ENCODE results near the gene MAP4K4.

Gene MAP4K4

DNA sequence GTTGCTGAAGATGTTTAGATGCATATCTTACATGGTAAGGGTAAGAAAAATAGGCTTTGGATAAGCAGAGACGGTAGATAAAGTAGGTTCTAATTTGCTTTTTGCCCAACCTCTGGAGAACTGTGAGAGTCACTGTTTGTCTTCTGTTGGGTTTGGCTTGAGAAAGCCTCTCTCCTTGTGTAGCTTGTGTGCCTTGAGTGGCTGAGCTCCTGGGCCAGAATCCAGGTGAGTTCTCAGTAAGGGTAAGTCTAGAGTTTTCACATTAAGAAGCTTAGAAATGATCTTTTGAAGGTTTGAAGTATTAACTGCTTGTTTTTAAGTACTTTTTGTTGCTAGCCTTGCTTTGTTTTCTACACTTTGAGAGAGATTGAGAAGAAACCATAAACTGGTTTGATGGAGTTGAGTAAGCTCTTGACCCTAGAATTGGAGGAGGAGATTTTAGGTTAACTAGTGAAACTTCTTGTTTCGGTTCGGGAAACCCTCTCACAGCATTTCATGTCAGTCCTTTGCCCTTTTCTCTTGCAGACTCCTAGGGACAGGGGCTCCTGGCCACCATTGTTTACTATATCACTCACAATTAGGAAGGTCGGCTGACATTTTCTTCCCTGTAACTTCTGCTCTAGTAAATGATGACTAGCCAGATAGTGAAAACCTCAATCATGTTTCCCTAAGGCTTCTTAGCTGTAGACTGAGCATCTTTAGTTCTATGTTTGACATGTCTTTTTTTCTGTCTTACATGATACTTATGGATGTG lies 26.0 kb downstream of the MAP4K4 start:
- no peak overlapping the region for H3K4me3 ChIP-seq (ENCODE audit: low read length)
- TF ChIP-seq ZNF274 (IDR thresholded peaks at IDR 0.05; ENCODE audit: low read depth, low read length), result no peak

DNA sequence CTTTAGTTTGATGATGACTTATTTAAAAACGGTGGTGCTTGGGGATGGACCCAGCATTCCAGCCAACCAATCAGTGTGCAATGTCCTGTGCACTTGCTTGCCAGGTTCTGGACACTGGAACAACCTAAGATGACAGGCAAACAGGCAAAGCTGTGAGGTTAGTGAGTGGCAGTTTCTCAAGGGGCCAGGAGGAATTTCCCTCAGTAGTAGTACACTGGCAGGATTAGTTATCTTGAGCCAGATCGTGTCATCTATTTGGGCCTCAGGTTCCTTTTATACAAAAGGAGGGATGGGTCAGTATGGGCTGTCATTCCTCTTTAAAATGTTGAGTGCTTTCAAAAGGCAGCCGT lies 26.6 kb downstream of the MAP4K4 start:
- H3K4me3 ChIP-seq (ENCODE audit: low read length), result no peak overlapping the region
- no peak for TF ChIP-seq ZNF274 (IDR thresholded peaks at IDR 0.05; ENCODE audit: low read depth, low read length)

DNA sequence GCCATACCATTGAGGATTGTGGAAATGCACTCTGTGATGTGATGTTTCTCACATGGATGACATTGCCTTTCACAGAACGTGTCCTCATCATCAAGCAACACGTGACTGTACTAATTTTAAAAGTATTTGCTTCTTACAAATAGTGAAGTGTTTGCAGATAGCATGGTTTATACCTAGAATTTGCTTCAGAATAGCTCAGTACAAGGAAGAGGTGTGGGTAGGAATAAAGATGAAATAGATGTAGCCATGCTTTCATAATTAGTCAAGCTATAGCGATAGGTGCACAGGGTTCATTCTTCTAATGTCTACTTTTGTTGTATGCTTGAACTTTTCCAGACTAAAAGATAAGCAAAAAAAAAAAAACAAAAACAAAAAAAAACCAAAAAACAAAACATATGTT lies 27.5 kb downstream of the MAP4K4 start:
- no peak for TF ChIP-seq ZNF274 (IDR thresholded peaks at IDR 0.05; ENCODE audit: low read depth, low read length)
- H3K4me3 ChIP-seq (ENCODE audit: low read length), result no peak overlapping the region

DNA sequence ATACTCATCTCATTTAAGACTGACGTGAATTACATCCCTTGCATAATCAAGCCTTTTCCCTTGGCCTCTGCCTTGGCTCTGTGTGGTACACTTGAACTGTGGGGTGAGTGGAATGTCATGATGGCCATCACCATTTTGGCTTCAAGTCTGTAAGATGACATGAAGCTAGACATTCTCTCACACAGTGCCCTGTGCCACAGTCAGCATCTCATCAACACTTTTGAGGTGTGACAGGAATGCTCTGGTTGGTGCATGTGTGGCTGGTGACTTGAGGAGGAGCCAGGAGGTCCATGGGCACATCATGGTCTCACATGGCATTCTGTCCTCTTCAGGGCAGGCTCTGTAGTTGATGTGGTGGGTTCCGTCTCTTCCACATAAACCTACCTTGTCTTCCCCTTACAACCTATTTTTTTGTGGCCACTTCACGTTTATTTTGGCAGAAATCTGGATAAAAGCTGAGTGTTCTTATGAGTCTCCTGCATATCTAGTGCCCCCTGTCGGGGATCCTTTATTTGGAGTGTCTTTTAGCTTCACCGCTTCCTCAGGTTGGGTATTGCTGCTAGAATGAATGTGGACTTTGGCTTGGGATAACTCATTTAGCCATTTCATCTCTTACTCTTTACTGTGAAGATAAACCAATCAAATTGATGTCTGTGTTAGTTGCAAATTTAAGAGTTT lies 28.1 kb downstream of the MAP4K4 start:
- TF ChIP-seq ZNF274 (IDR thresholded peaks at IDR 0.05; ENCODE audit: low read depth, low read length), result no peak
- H3K4me3 ChIP-seq (ENCODE audit: low read length), result no peak overlapping the region

DNA sequence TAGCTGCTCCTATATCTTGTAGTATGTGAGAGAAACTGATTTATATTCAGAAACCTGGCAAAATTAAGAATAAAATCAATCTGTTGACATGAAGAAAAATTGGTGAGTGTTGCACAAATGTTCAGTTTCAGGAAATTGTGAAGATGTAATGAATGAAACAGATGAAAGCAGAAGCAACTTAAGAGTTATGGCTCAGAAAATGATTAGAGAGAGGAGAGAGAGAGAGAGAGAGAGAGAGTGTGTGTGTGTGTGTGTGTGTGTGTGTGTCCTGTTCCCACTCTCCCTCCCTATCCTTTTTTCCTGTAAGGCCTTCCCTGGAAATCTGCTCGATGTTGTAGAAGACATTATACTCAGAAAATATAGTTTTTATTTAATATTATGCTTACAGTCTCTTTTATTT lies 31.4 kb downstream of the MAP4K4 start:
- no peak overlapping the region for H3K4me3 ChIP-seq (ENCODE audit: low read length)
- no peak for TF ChIP-seq ZNF274 (IDR thresholded peaks at IDR 0.05; ENCODE audit: low read depth, low read length)

DNA sequence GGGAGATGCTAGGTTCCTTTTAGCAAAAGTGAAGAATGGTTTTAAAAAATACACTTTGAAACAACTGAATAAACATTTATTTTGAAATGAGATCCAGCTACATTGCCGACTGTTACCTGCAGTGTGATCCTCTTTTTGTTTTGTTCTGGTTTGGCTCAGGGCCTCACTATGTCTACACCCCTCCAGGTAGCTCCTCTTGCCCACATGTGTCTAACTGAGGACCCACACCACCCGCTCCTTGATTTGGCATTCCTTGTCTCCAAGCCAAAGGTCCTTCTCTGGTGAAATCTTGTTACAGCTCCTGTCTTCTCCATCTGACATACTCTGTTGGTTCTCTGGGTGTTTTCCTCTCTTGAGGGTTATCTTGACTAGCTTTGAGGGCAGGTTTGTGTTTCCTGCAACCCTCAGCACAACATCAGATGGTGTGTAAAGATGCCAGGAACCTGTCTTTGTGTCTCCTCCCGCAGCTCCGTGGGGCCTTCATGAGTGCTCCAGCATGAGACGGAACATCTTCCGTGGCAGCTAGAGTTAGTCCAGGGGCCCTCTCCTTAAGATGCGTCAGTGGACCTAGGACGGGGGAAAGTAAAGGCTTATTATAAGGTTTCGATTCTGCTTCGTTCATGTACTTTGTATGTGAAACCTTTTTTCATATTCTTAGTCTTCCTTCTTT lies 32.1 kb downstream of the MAP4K4 start:
- no peak for TF ChIP-seq ZNF274 (IDR thresholded peaks at IDR 0.05; ENCODE audit: low read depth, low read length)
- H3K4me3 ChIP-seq (ENCODE audit: low read length), result no peak overlapping the region

DNA sequence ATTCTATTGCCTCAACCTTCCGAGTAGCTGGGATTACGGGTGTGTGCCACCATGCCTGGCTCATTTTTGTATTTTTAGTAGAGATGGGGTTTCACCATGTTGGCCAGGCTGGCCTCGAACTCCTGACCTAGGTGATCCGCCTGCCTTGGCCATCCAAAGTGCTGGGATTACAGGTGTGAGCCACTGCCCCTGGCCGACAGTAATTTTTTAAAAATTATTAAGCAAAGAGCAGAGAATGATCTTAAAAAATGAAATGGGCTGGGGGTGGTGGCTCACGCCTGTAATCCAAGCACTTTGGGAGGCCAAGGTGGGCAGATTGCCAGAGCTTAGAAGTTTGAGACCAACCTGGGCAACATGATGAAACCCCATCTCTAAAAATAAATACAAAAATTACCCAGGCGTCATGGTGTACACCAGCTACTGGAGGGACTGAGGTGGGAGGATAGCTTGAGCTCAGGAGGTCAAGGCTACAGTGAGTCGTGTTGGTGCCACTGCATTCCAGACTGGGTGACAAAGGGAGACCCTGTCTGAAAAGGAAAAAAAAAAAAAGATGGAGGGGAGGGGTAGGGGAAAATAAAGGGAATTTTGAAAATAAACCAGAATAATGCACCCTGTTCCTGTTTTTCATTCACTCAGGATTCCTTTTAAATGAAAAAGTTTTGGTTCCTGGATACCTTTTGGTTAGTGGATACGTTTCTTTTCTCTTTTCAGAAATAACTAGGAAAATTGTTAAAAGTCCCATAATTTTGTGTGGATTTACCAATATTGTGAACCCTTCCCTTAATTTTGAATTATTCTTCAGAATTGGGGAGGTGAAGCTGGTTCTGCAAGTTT lies 33.9 kb downstream of the MAP4K4 start:
- no peak for TF ChIP-seq ZNF274 (IDR thresholded peaks at IDR 0.05; ENCODE audit: low read depth, low read length)
- no peak overlapping the region for H3K4me3 ChIP-seq (ENCODE audit: low read length)

DNA sequence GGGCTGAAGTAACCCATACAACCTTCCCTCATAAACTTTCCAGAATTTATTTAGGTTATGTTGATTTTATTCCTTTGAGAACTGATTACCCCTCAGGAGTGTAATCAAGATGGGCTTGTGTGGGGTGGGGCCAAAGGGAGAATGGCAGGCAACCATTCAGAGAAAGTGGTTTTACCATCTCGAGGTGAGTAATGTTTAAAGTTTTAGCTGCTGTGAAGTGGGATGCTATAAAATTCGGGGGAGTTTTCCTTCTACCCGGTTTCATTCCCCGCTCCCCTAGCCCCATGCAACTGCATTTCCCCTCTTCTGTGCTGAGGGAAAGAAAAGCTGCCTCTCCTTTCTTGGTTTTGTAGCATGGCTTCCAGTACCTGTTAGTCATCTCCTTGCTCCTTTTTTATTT lies 34.7 kb downstream of the MAP4K4 start:
- no peak for TF ChIP-seq ZNF274 (IDR thresholded peaks at IDR 0.05; ENCODE audit: low read depth, low read length)
- H3K4me3 ChIP-seq (ENCODE audit: low read length), result no peak overlapping the region

DNA sequence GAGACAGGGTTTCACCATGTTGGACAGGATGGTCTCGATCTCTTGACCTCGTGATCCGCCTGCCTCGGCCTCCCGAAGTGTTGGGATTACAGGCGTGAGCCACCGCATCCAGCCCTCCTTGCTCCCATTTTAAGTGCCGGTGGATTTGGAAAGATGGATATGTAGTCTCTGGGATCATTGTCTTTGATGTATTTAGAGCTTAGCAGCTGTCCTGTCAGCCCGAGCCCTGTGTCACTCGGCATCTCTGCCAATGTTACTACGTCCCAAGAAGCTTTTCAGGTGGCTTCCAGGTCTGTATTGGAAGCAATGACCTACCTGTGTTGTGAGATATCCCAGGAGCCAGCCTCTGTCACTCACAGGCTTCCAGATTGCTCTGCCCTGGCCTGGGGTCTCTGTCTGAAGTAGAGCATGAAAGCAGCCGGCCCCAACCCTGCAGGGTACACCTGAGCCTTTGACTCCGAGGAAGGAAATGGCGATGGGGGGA lies 35.3 kb downstream of the MAP4K4 start:
- no peak for TF ChIP-seq ZNF274 (IDR thresholded peaks at IDR 0.05; ENCODE audit: low read depth, low read length)

DNA sequence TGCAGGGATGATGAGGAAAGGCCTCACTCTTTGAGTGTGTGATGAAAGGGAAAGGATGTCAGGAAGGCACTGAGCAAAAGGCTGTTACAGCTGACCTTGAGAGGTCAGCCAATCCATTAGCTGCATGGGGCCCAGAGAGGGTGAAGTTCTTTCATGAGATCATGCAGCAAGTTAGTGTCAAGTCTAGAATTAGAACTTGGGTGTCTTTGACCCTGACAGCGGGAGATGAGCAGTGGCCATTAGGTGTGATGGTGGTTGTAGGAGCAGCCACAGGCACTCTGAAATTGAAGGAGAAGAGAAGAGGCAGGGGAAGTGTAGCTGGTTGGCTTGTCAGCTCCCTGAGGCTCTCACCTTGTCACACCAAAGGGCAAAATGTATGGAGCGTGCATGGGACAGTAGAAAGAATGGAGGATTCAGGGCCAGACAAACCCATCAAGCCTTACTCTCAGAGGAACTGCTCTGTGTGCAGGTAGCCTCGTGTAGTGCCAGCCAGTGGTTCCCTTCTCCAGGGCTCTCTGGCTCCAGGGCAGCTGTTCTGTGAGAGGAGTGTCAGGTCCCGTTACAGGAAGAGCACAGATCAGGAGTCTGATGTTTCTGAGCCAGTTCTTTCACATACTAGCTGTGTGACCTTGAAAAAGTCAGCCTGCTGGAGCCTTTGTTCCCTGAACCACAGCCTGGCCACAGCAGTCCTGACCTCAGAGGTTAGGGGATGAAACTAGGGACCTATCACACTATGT lies 35.9 kb downstream of the MAP4K4 start:
- H3K4me3 ChIP-seq (ENCODE audit: low read length), result no peak overlapping the region
- TF ChIP-seq ZNF274 (IDR thresholded peaks at IDR 0.05; ENCODE audit: low read depth, low read length), result no peak

More for the DNA sequence above, 35.3 kb downstream of the MAP4K4 start:
- H3K4me3 ChIP-seq (ENCODE audit: low read length), result no peak overlapping the region

DNA sequence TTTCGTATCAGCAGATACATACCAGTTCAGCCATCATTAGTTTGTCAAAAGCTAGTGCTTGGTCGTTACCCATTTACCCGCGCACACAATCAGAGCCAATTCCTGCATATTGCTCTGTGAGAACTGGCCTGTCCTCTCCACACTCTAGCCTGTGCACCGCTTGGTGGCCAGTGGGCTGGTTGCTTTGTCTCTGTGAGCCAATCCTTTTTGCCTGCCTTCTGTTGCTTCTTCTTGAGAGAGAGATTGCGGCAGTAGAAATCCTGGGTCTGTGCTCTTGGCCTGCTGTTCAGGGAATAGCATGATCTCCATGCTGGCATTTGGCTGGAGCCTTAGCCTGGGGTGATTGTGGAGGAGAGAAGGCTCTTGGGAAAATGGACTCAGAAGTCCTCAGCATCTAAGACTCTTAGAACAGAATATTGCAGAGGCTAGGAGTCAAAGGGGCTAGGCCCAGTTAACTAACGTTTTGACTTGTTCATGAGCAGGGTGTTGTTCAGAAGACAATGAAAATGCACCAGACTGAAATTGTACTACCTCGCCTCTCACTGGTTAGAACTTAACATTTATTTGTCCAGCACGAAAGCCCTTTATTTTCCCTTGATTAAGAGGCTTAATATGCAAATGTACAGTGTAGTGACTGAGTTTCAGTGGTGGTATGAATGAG lies 37.1 kb downstream of the MAP4K4 start:
- no peak for TF ChIP-seq ZNF274 (IDR thresholded peaks at IDR 0.05; ENCODE audit: low read depth, low read length)
- no peak overlapping the region for H3K4me3 ChIP-seq (ENCODE audit: low read length)

DNA sequence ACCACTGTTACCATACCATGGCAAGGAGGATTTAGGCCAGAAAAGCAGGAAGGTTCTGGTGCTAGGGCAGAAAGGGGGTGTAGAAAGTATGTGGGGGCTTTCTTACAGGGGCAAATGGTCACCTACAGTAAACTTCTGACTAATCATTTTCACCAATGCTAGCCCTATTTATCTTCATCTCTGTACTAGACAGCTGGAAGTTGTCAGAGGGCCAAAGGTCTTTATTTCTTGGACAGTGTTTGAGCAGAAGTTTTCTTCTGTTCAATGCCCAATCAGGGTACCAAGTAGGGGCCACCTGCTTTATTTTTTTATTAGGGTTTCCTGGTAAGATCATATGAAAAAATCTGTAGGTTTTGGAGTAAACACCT lies 37.6 kb downstream of the MAP4K4 start:
- TF ChIP-seq ZNF274 (IDR thresholded peaks at IDR 0.05; ENCODE audit: low read depth, low read length), result no peak
- H3K4me3 ChIP-seq (ENCODE audit: low read length), result no peak overlapping the region

DNA sequence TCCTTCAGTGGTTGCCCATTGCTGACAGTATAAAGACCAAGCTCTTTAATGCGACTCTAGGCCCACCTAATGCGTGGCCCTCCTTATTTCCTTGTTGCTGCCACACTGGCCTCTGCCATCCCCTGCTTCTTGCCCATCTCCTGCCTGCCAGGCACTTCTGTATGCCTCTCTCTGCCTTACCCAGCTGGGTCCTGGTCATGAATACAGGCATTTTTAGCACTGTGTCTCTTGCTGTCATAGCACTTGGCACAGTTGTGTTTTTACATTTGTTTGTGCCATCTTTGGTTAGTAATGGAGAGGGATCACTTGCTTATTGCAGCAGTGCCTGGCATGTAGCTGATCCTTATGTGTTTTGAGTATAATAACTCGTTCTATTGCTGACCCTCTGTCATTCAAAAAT lies 38.7 kb downstream of the MAP4K4 start:
- no peak overlapping the region for H3K4me3 ChIP-seq (ENCODE audit: low read length)
- TF ChIP-seq ZNF274 (IDR thresholded peaks at IDR 0.05; ENCODE audit: low read depth, low read length), result no peak

Measured in GM08714 (cell line).